Karpas-422 (cell line): ENCODE measurements around the gene RBM17. TPM values are rescaled to one million over a fixed set of nuclear protein-coding genes. Genes with fewer than 3 reads are reported as not detected.
A peak's percentile ranks its signal among the peaks of the same experiment; 100 is the strongest.

Experiments
- DNase-seq: peaks from one replicate; pipeline ENCODE4 v3.0.0-alpha.2; 2015
- H2AFZ ChIP-seq: fragments of 200-600 bp; sonication (generic); 2 replicates; pipeline ENCODE4 v1.6.1; 2014; ENCODE audit warnings: antibody characterized with exemption, low read length, mixed read lengths
- H3K27ac ChIP-seq: fragments of 200-600 bp; sonication (generic); 2 replicates; pipeline ENCODE4 v1.5.1; 2014; ENCODE audit warnings: mild to moderate bottlenecking, low read length, moderate library complexity
- H3K27me3 ChIP-seq: fragments of 200-600 bp; sonication (generic); 2 replicates; pipeline ENCODE4 v1.6.1; 2014; ENCODE audit warnings: low read length, mixed read lengths
- H3K36me3 ChIP-seq: fragments of 200-600 bp; sonication (generic); 2 replicates; pipeline ENCODE4 v1.6.1; 2014; ENCODE audit warnings: low read length, mixed read lengths; ENCODE audit not compliant: insufficient read depth
- H3K4me1 ChIP-seq: fragments of 200-600 bp; sonication (generic); 2 replicates; pipeline ENCODE4 v1.6.1; 2014; ENCODE audit warnings: mild to moderate bottlenecking, low read length, mixed read lengths
- H3K4me2 ChIP-seq: fragments of 200-600 bp; sonication (generic); 2 replicates; pipeline ENCODE4 v1.6.1; 2014; ENCODE audit warnings: low read length, low read depth, mild to moderate bottlenecking; ENCODE audit not compliant: poor library complexity, severe bottlenecking
- H3K4me3 ChIP-seq: fragments of 200-600 bp; sonication (generic); 2 replicates; pipeline ENCODE4 v1.5.1; 2014; ENCODE audit warnings: mild to moderate bottlenecking, antibody characterized with exemption, low read length, mixed read lengths
- H3K79me2 ChIP-seq: fragments of 200-600 bp; sonication (generic); 2 replicates; pipeline ENCODE4 v1.6.1; 2014; ENCODE audit warnings: mild to moderate bottlenecking, low read length, mixed read lengths
- H3K9ac ChIP-seq: fragments of 200-600 bp; sonication (generic); 2 replicates; pipeline ENCODE4 v1.6.0; 2014; ENCODE audit warnings: low read length
- H3K9me2 ChIP-seq: fragments of 200-600 bp; sonication (generic), shearing (Covaris generic); replicated peaks from 2 replicates; pipeline ENCODE4 v1.6.0; 2014; ENCODE audit warnings: mild to moderate bottlenecking, low read length, moderate library complexity; ENCODE audit not compliant: insufficient read depth
- H3K9me3 ChIP-seq: fragments of 300-700, 200-600 bp; sonication (generic); 2 replicates; pipeline ENCODE4 v1.6.1; 2014; ENCODE audit warnings: low read length, mixed read lengths
- H4K20me1 ChIP-seq: fragments of 200-600 bp; sonication (generic); 2 replicates; pipeline ENCODE4 v1.6.1; 2014; ENCODE audit warnings: mild to moderate bottlenecking, antibody characterized with exemption, low read length, low read depth; ENCODE audit not compliant: insufficient read depth
- total RNA-seq: library from RNA; depleted of rRNA; stranded (reverse); fragments of >200 nt; shearing (Covaris generic); gene quantifications from 2 replicates; pipeline ENCODE4 v1.2.3, GENCODE V29; 2014; ENCODE audit warnings: low replicate concordance

The RBM17 gene
- total RNA-seq, 1 experiment from 2014 or later, result 72.5 TPM

GRCh38 chr10:6135589-6136168, 46.8 kb downstream of the RBM17 start:
- H3K4me3 ChIP-seq, result no peak overlapping the region
- no peak overlapping the region for H3K27ac ChIP-seq
- no peaks in the 10 kb centered on the region for H3K9me3 ChIP-seq
- no peaks in the 10 kb centered on the region for H4K20me1 ChIP-seq
- no peak for DNase-seq
- H3K27me3 ChIP-seq, result no peaks in the 10 kb centered on the region
- no peaks in the 10 kb centered on the region for H3K36me3 ChIP-seq
- no peaks in the 10 kb centered on the region for H3K79me2 ChIP-seq
- H2AFZ ChIP-seq, result no peak overlapping the region
- no peaks in the 10 kb centered on the region for H3K9me2 ChIP-seq
- H3K9ac ChIP-seq, result no peak overlapping the region
- H3K4me1 ChIP-seq, result peaks cover 5% of the 10 kb centered on the region
- H3K4me2 ChIP-seq, result no peak overlapping the region

- no peaks in the 10 kb centered on the region for H3K9me2 ChIP-seq
- no peak overlapping the region for H2AFZ ChIP-seq
- H3K79me2 ChIP-seq, result no peaks in the 10 kb centered on the region
- H3K36me3 ChIP-seq, result no peaks in the 10 kb centered on the region
- no peaks in the 10 kb centered on the region for H3K9me3 ChIP-seq
- H3K4me2 ChIP-seq, result no peak overlapping the region
- no peak for DNase-seq
- no peak overlapping the region for H3K9ac ChIP-seq
- peaks cover 13% of the 10 kb centered on the region for H3K4me1 ChIP-seq
- H3K27ac ChIP-seq, result no peak overlapping the region
- no peaks in the 10 kb centered on the region for H3K27me3 ChIP-seq
- H4K20me1 ChIP-seq, result no peaks in the 10 kb centered on the region
- H3K4me3 ChIP-seq, result no peak overlapping the region
Measured at GRCh38 chr10:6136215-6137201, 47.7 kb downstream of the RBM17 start.

DNA sequence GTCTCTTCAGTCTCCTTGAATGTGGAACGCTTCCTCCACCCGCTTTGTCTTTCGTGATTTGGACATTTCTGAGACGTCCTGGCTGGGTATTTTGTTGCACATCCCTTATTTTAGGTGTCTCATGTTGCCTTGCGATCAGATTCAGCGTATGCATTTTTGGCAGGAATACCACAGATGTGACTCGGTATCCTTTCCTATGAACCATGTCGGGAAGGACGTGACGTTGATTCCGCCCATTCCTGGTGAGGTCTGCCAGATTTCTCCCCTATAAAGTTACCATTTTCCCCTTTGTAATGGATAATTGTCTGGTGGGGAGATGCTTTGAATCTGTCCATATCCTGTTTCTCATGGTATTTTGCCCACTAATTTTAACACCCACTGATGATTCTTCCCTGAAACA, 49.6 kb downstream of the RBM17 start:
- DNase-seq, result no peak
- no peak overlapping the region for H3K27ac ChIP-seq
- H4K20me1 ChIP-seq, result no peaks in the 10 kb centered on the region
- no peaks in the 10 kb centered on the region for H3K36me3 ChIP-seq
- no peaks in the 10 kb centered on the region for H3K79me2 ChIP-seq
- no peaks in the 10 kb centered on the region for H3K27me3 ChIP-seq
- H3K4me3 ChIP-seq, result no peak overlapping the region
- H3K9ac ChIP-seq, result no peak overlapping the region
- H3K9me2 ChIP-seq, result no peaks in the 10 kb centered on the region
- H3K4me1 ChIP-seq, result peaks cover 17% of the 10 kb centered on the region
- H2AFZ ChIP-seq, result no peak overlapping the region
- no peaks in the 10 kb centered on the region for H3K9me3 ChIP-seq
- H3K4me2 ChIP-seq, result no peak overlapping the region

DNA sequence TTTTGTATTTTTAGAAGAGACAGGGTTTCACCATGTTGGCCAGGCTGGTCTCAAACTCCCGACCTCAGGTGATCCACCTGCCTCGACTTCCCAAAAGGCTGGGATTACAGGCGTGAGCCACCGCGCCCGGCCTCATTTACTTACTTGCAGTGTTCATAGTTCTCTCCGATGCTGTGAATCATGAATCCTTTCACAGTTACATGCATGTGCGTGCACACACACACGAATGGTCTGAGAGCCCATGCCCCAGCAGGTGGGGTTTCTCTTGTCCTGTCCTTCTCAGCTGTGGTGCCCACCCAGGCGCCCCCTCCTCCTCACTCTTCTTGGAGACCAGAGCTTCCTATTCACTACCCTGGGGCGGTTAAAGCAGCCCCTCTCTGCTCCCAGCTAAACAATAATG, 50.6 kb downstream of the RBM17 start:
- H3K27me3 ChIP-seq, result no peaks in the 10 kb centered on the region
- no peak overlapping the region for H2AFZ ChIP-seq
- no peak overlapping the region for H3K9ac ChIP-seq
- no peak overlapping the region for H3K4me2 ChIP-seq
- no peaks in the 10 kb centered on the region for H4K20me1 ChIP-seq
- no peaks in the 10 kb centered on the region for H3K79me2 ChIP-seq
- no peaks in the 10 kb centered on the region for H3K9me3 ChIP-seq
- no peak for DNase-seq
- no peak overlapping the region for H3K27ac ChIP-seq
- no peaks in the 10 kb centered on the region for H3K9me2 ChIP-seq
- H3K4me1 ChIP-seq, result peaks cover 21% of the 10 kb centered on the region
- no peaks in the 10 kb centered on the region for H3K36me3 ChIP-seq
- H3K4me3 ChIP-seq, result no peak overlapping the region

- Histone ChIP-seq H3K4me3 (peak overlapping the region; percentile 57; the same call in 1 of the 2 replicates), H3K4me2 (peak overlapping the region; percentile 55), H3K9me2 (no peaks in the 10 kb centered on the region), H3K9me3 (no peaks in the 10 kb centered on the region), H3K9ac (no peak overlapping the region), H3K27me3 (no peaks in the 10 kb centered on the region), H3K36me3 (no peaks in the 10 kb centered on the region), H3K79me2 (no peaks in the 10 kb centered on the region), H3K27ac (no peak overlapping the region), H2AFZ (no peak overlapping the region), H3K4me1 (peaks cover 23% of the 10 kb centered on the region), H4K20me1 (no peaks in the 10 kb centered on the region)
- no peak for DNase-seq
Measured at GRCh38 chr10:6140141-6140841, 51.5 kb downstream of the RBM17 start.

- Histone ChIP-seq H3K27me3 (no peaks in the 10 kb centered on the region), H3K27ac (no peak overlapping the region), H4K20me1 (no peaks in the 10 kb centered on the region), H3K36me3 (no peaks in the 10 kb centered on the region), H3K4me1 (peaks cover 30% of the 10 kb centered on the region), H3K4me3 (peak overlapping the region; percentile 57), H3K4me2 (peak overlapping the region; percentile 55), H2AFZ (no peak overlapping the region), H3K79me2 (no peaks in the 10 kb centered on the region), H3K9me3 (no peaks in the 10 kb centered on the region), H3K9me2 (no peaks in the 10 kb centered on the region), H3K9ac (peak overlapping the region; percentile 44)
- DNase-seq, result no peak
Measured at GRCh38 chr10:6140965-6141295, 52.1 kb downstream of the RBM17 start.

DNA sequence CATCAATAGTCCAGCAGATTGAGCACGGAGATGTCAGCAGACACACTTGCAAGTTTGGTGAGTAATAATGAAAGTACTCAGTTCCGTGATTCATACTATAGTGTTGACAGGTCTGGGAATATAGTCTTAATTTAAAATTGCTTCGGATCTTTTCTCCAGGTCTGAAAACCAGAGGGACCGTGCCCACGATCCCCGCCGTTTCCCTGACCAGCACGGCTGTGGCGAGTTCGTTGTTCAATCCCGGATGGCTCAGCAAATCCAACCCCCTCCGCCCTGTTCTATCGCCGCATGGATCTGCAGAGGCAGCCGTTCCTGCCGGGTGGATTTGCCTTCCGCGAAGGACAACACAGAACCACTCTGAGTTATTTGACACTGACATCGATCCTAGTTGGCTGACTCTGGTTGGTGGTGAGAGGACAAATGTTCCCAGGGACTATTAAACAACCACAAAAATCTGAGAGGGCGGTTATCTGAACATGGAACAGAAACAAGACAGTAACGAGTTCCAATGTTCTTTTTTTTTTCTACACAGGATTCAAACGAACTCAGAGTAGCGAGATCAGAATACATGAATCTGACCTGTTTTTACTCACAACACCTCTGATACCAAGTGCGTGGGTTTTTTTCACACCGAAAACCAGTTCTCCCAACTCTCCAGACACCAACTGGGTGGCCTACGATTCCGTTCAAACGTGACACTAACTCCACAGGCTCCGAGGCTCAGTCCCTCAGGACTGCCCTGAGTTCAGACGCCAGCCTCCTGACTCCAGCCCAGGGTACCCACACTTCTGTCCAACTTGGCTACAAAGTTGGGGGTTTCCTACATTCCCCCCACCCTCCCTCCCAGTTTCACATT, 52.7 kb downstream of the RBM17 start:
- peak overlapping the region; percentile 57 for H3K4me3 ChIP-seq
- no peaks in the 10 kb centered on the region for H3K9me3 ChIP-seq
- peaks cover 31% of the 10 kb centered on the region for H3K4me1 ChIP-seq
- H3K9ac ChIP-seq, result peak overlapping the region; percentile 44
- no peaks in the 10 kb centered on the region for H3K9me2 ChIP-seq
- H3K4me2 ChIP-seq, result peak overlapping the region; percentile 55
- H3K27me3 ChIP-seq, result no peaks in the 10 kb centered on the region
- H3K27ac ChIP-seq, result no peak overlapping the region
- no peaks in the 10 kb centered on the region; the same call in 1 of the 2 replicates for H4K20me1 ChIP-seq
- DNase-seq, result no peak
- no peaks in the 10 kb centered on the region for H3K36me3 ChIP-seq
- peak overlapping the region; percentile 55; the same call in 1 of the 2 replicates for H2AFZ ChIP-seq
- no peaks in the 10 kb centered on the region for H3K79me2 ChIP-seq
